PFSK-1 (cell line): Measurements from ENCODE around the gene CADM4.

ENCODE experiments used
- POLR2AphosphoS5 ChIP-seq: IDR thresholded peaks from 2 replicates; pipeline ENCODE4 v1.6.1; 2012; ENCODE audit warnings: low read depth, mild to moderate bottlenecking, control low read depth, low read length, moderate library complexity
- REST ChIP-seq, 2 experiments: IDR thresholded peaks; 2 replicates each; pipeline versions ENCODE4 v1.6.1 to v1.8.0; 2011 to 2012; ENCODE audit warnings: low read depth in 2 of 2, low read length in 2 of 2, control low read depth in 1 of 2, inconsistent platforms in 1 of 2, mild to moderate bottlenecking in 1 of 2, moderate library complexity in 1 of 2; ENCODE audit not compliant: insufficient read depth in 1 of 2
- SIN3A ChIP-seq: IDR thresholded peaks from 2 replicates; pipeline ENCODE4 v1.6.1; 2012; ENCODE audit warnings: mild to moderate bottlenecking, low read length, moderate library complexity, borderline replicate concordance; ENCODE audit not compliant: insufficient read depth
- TAF1 ChIP-seq: IDR thresholded peaks from 2 replicates; pipeline ENCODE4 v1.6.1; 2012; ENCODE audit warnings: low read length, control low read depth, borderline replicate concordance; ENCODE audit not compliant: insufficient read depth

DNA sequence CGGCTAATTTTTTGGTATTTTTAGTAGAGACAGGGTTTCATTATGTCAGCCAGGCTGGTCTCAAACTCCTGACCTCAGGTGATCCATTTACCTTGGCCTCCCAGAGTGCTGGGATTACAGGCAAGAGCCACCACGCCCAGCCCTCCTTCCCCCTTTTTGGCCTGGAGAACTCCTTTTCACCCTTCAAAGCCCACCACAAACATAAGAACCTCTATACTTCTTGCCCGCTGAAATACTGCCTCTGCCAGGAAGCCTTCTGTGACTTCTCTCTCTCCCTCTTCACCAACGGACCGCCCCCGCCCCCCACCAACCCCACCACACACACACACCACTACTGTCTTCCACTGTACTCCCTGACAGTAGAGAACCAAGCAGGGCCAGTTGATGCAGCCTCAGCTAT, 22.7 kb downstream of the CADM4 start:
- TF ChIP-seq REST (IDR thresholded peaks at IDR 0.05; ENCODE audit: insufficient read depth in 1 of 2, low read depth in 2 of 2, low read length in 2 of 2), result no peak
- no peak for TF ChIP-seq SIN3A
- TF ChIP-seq POLR2AphosphoS5, result no peak
- no peak for TF ChIP-seq TAF1
